GM12891 (cell line): ENCODE measurements around the gene RASGEF1C.

ENCODE experiments used
- PAX5 ChIP-seq: IDR thresholded peaks from 2 replicates; pipeline ENCODE4 v1.6.1; 2011; ENCODE audit warnings: low read length, moderate library complexity, mild to moderate bottlenecking; ENCODE audit not compliant: insufficient read depth, severe bottlenecking
- POLR2A ChIP-seq: IDR thresholded peaks from 2 replicates; pipeline ENCODE4 v1.6.1; 2011; ENCODE audit warnings: low read depth, low read length, control low read depth
- POLR2AphosphoS5 ChIP-seq: IDR thresholded peaks from 2 replicates; pipeline ENCODE4 v1.6.1; 2011; ENCODE audit warnings: low read depth, low read length, control low read depth
- POU2F2 ChIP-seq: IDR thresholded peaks from 2 replicates; pipeline ENCODE4 v1.6.1; 2011; ENCODE audit warnings: low read depth, mild to moderate bottlenecking, control low read depth, low read length, moderate library complexity
- TAF1 ChIP-seq: IDR thresholded peaks from 2 replicates; pipeline ENCODE4 v1.6.1; 2011; ENCODE audit warnings: low read depth, low read length, control low read depth

DNA sequence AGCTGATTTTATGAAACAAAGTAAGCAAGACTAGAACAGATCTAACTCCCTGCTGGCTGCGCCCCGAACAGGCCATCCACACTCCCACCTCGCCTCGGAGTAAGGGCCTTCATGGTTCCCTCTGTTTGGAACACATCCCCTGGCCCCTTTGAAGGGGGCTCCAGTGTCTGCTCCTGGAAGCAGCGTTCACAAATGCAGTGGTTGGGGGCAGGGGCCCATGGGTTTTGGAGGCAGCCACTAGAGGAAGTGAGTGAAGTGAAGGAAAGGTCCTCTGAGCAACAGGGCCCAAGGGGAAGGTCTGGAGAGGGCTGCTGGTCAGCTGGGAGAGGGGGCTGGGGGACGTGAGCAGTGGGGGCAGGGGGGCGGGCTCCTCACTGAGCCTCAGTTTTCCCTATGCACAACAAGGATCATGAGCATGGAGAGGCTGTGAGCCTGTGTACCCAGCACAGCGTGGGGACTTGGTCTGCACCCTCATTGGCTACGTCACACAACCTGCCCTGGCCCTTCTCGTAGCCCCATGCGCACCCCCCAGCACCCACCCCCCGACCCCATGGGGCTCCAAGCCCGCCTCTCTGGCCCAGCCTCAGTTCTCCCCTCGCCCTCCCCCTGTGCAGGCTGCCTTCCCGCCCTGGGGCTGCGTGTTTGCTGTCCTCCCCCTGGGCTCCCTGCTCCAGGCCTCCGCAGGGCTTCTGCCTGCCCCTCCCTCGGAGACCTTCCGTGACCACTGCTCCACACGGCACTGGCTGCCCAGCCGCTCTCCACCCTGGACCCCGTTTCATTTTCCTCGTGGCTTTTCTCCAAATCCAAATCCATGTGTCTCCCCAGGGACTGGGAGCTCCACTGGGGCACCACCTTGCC is 39.5 kb downstream of the RASGEF1C start:
- TF ChIP-seq POLR2AphosphoS5, result no peak
- TF ChIP-seq POLR2A, result no peak
- TF ChIP-seq PAX5, result no peak
- TF ChIP-seq TAF1, result no peak
- no peak for TF ChIP-seq POU2F2
